CD14-positive monocyte (primary cell): ENCODE measurements around the gene PRKCQ. TPM values are rescaled to one million over a fixed set of nuclear protein-coding genes. Genes with fewer than 3 reads are reported as not detected.
A peak's percentile ranks its signal among the peaks of the same experiment; 100 is the strongest.

Source experiments
- DNase-seq, 3 donors: peaks; one replicate each; pipeline ENCODE4 v3.0.0-alpha.2; 2011 to 2022
- H2AFZ ChIP-seq: 2 replicates; pipeline ENCODE4 v1.6.0; 2012; ENCODE audit warnings: mild to moderate bottlenecking, low read depth, low read length, inconsistent platforms; ENCODE audit not compliant: insufficient read depth, poor library complexity, severe bottlenecking
- H3K27ac ChIP-seq, 2 donors: 1 replicate in 1 of 2; 2 replicates in 1 of 2; pipeline ENCODE4 v1.5.1; 2012 to 2013; ENCODE audit warnings: low read length in 2 of 2, control low read depth in 1 of 2, inconsistent platforms in 1 of 2, low read depth in 1 of 2, mild to moderate bottlenecking in 1 of 2
- H3K27me3 ChIP-seq, 2 donors: one replicate each; pipeline versions ENCODE4 v1.6.0 to v1.6.1; 2011 to 2013; ENCODE audit warnings: low read length in 2 of 2; ENCODE audit not compliant: control insufficient read depth in 2 of 2, insufficient read depth in 2 of 2
- H3K36me3 ChIP-seq, 2 donors: replicated peaks in 1 of 2; 1 replicate in 1 of 2; 2 replicates in 1 of 2; pipeline versions ENCODE4 v1.5.1 to v1.6.1; 2012 to 2013; ENCODE audit warnings: low read length in 2 of 2, control low read depth in 1 of 2, inconsistent platforms in 1 of 2, mild to moderate bottlenecking in 1 of 2; ENCODE audit not compliant: insufficient read depth in 2 of 2, control insufficient read depth in 1 of 2
- H3K4me1 ChIP-seq, 2 donors: 1 replicate in 1 of 2; 2 replicates in 1 of 2; pipeline versions ENCODE4 v1.5.1 to v1.6.1; 2012 to 2013; ENCODE audit warnings: low read length in 2 of 2, control low read depth in 1 of 2, inconsistent platforms in 1 of 2, mild to moderate bottlenecking in 1 of 2, moderate library complexity in 1 of 2; ENCODE audit not compliant: insufficient read depth in 2 of 2, control insufficient read depth in 1 of 2
- H3K4me2 ChIP-seq: replicated peaks from 2 replicates; pipeline ENCODE3; 2012; ENCODE audit warnings: low read length, moderate library complexity, mild to moderate bottlenecking; ENCODE audit not compliant: poor library complexity, severe bottlenecking; ENCODE audit errors: extremely low read depth
- H3K4me3 ChIP-seq, 3 experiments: fragments of 200-600 bp in 1 of 3; sonication (generic) in 1 of 3; replicated peaks in 1 of 3; 1 replicate in 2 of 3; 2 replicates in 1 of 3; pipeline ENCODE4 v1.5.1; 2011 to 2013; ENCODE audit warnings: low read length in 3 of 3, mild to moderate bottlenecking in 3 of 3, control low read depth in 2 of 3, low read depth in 2 of 3, inconsistent platforms in 1 of 3, moderate library complexity in 1 of 3
- H3K79me2 ChIP-seq: 2 replicates; pipeline ENCODE4 v1.6.0; 2012; ENCODE audit warnings: mild to moderate bottlenecking, control low read depth, inconsistent platforms, low read length, moderate library complexity; ENCODE audit not compliant: insufficient read depth
- H3K9ac ChIP-seq: 2 replicates; pipeline ENCODE4 v1.6.0; 2017; ENCODE audit warnings: low read length, mild to moderate bottlenecking; ENCODE audit not compliant: insufficient read depth, poor library complexity, severe bottlenecking
- H3K9me3 ChIP-seq, 2 donors: replicated peaks in 1 of 2; 1 replicate in 1 of 2; 2 replicates in 1 of 2; pipeline versions ENCODE4 v1.5.1 to v1.6.1; 2012 to 2013; ENCODE audit warnings: low read length in 2 of 2, control low read depth in 1 of 2; ENCODE audit not compliant: control insufficient read depth in 1 of 2, insufficient read depth in 1 of 2
- H4K20me1 ChIP-seq: 2 replicates; pipeline ENCODE4 v1.6.0; 2012; ENCODE audit warnings: mild to moderate bottlenecking, low read length, control low read depth, moderate library complexity; ENCODE audit not compliant: insufficient read depth
- H3K27ac Mint-ChIP-seq, 7 donors: one replicate each; pipeline ENCODE4 v1.8.0; 2020; ENCODE audit warnings: mild to moderate bottlenecking in 7 of 7, mixed read lengths in 7 of 7, moderate library complexity in 6 of 7, inconsistent platforms in 2 of 7
- H3K27me3 Mint-ChIP-seq, 3 donors: one replicate each; pipeline ENCODE4 v1.8.0; 2021 to 2022; ENCODE audit warnings: low read depth in 3 of 3, mild to moderate bottlenecking in 3 of 3, mixed read lengths in 3 of 3, moderate library complexity in 3 of 3, inconsistent platforms in 1 of 3
- H3K36me3 Mint-ChIP-seq, 2 donors: one replicate each; pipeline ENCODE4 v1.8.0; 2020; ENCODE audit warnings: mixed read lengths in 2 of 2, inconsistent platforms in 1 of 2, mild to moderate bottlenecking in 1 of 2
- H3K4me1 Mint-ChIP-seq: one replicate; pipeline ENCODE4 v1.8.0; 2020; ENCODE audit warnings: mild to moderate bottlenecking, mixed read lengths
- H3K4me3 Mint-ChIP-seq, 2 donors: one replicate each; pipeline ENCODE4 v1.8.0; 2020; ENCODE audit warnings: mild to moderate bottlenecking in 2 of 2, mixed read lengths in 2 of 2, moderate library complexity in 1 of 2
- H3K9me3 Mint-ChIP-seq, 7 donors: one replicate each; pipeline ENCODE4 v1.8.0; 2020 to 2022; ENCODE audit warnings: mixed read lengths in 7 of 7, mild to moderate bottlenecking in 6 of 7, moderate library complexity in 6 of 7, inconsistent platforms in 2 of 7
- CTCF ChIP-seq: fragments of 200-600 bp; IDR thresholded peaks from one replicate; pipeline ENCODE4 v1.8.0; 2022; ENCODE audit warnings: antibody characterized with exemption, mild to moderate bottlenecking
- WGBS: methylation state at CpG from one replicate; pipeline ENCODE4 v1.1.5; 2013; ENCODE audit warnings: missing lambda C conversion rate; ENCODE audit not compliant: insufficient coverage; 5-methylcytosine and 5-hydroxymethylcytosine counted together
- intact Hi-C, 2 donors: fragments of 100-400 bp; cut with micrococcal nuclease; formaldehyde crosslinking; loops; one replicate each; pipeline versions ENCODE4 v1.15.0 to v1.15.1; 2023
- polyA plus RNA-seq, 3 donors: library from polyadenylated mRNA; depleted of rRNA in 1 of 3; unstranded in 2 of 3; stranded (reverse) in 1 of 3; fragments of 300-500 nt in 2 of 3; fragments of >200 nt in 1 of 3; fragmentation: Illumina TruSeq in 2 of 3; gene quantifications; 1 replicate in 2 of 3; 2 replicates in 1 of 3; pipeline ENCODE4 v1.2.3, GENCODE V29; 2012 to 2021

PRKCQ gene
- polyA plus RNA-seq, 3 donors, result 0.01 to 0.29 (median 0.09) TPM

- peaks cover 43% of the 10 kb centered on the region for H3K4me1 Mint-ChIP-seq
Observed at GRCh38 chr10:6580279-6581029, 378 bp upstream of the PRKCQ start.

More at GRCh38 chr10:6580279-6581029, 378 bp upstream of the PRKCQ start:
- H2AFZ ChIP-seq, result peak overlapping the region; percentile 91
- peak overlapping the region in 3 of 7 donors; percentile 36 to 73 (median 60) for H3K27ac Mint-ChIP-seq
- H3K27me3 ChIP-seq, result peaks cover 10 to 15% of the 10 kb centered on the region in 2 donors
- peaks cover 16 to 29% of the 10 kb centered on the region in 2 donors for H3K4me1 ChIP-seq
- H3K36me3 Mint-ChIP-seq, result peaks cover 2 to 13% of the 10 kb centered on the region in 2 donors
- peak overlapping the region; percentile 94 for H3K4me2 ChIP-seq
- no peaks in the 10 kb centered on the region for H3K36me3 ChIP-seq
- TF ChIP-seq CTCF, result peak; percentile 75
- no peaks in the 10 kb centered on the region for H4K20me1 ChIP-seq
- peak overlapping the region in 1 of 2 donors; percentile 34 for H3K27ac ChIP-seq
- DNase-seq, result peak; percentile 43 to 66 (median 66)
- peaks cover 3% of the 10 kb centered on the region for H3K79me2 ChIP-seq
- intact Hi-C loops, result no loop called here
- WGBS, result under 1% methylated on average over 51 of the region's 56 CpGs
- H3K9me3 Mint-ChIP-seq, result peaks cover 0 to 2% (median 0%) of the 10 kb centered on the region in 7 donors
- H3K4me3 ChIP-seq, result peak overlapping the region; percentile 68 to 81 (median 75)
- H3K27me3 Mint-ChIP-seq, result peaks cover 21 to 35% (median 24%) of the 10 kb centered on the region in 3 donors
- no peaks in the 10 kb centered on the region for H3K9me3 ChIP-seq
- peak overlapping the region; percentile 71 for H3K9ac ChIP-seq
- peak overlapping the region; percentile 93 to 95 for H3K4me3 Mint-ChIP-seq
